GM12878 (cell line): ENCODE data around the gene PPAN. TPM values are rescaled to one million over a fixed set of nuclear protein-coding genes. Genes with fewer than 3 reads are reported as not detected.

Experiments
- ATAC-seq: fragments of 200-7000 bp; cut with Tn5 transposase; 3 replicates; pipeline ENCODE4 v1.9.1; 2020; ENCODE audit warnings: mild to moderate bottlenecking, moderate library complexity
- BruUV-seq: library from RNA; stranded (reverse); fragments of 400-500 nt; replicated peaks from 2 replicates; lab custom pipeline; 2021; lab: Mats Ljungman, UMichigan
- CTCF ChIA-PET: fragments of 300-600 bp; sonication (Branson Sonifier 250); formaldehyde crosslinking; extraction: SDS; loops from one replicate; lab custom pipeline; 2021; ENCODE audit warnings: inconsistent platforms; lab: Yijun Ruan, JAX
- POLR2A ChIA-PET: fragments of 350-600 bp; formaldehyde crosslinking; extraction: SDS; loops from one replicate; lab custom pipeline; 2021; ENCODE audit warnings: inconsistent platforms; lab: Charles Lee
- RAD21 ChIA-PET: fragments of 300-600 bp; sonication (Branson Sonifier 250); formaldehyde crosslinking; loops from one replicate; lab custom pipeline; 2023; ENCODE audit warnings: antibody characterized with exemption; ENCODE audit not compliant: unreplicated experiment; lab: Charles Lee
- SMC1A ChIA-PET: fragments of 300-600 bp; sonication (Branson Sonifier 250); formaldehyde crosslinking; loops from one replicate; lab custom pipeline; 2023; ENCODE audit not compliant: unreplicated experiment, uncharacterized antibody; lab: Charles Lee
- DNase-seq: peaks from one replicate; pipeline ENCODE4 v3.0.0-alpha.2; 2011; ENCODE audit warnings: low read depth, low spot score
- FAIRE-seq: peaks from 3 replicates; lab custom pipeline; 2011; peaks lifted over from hg19 to GRCh38; lab: Jason Lieb, UNC
- H2AFZ ChIP-seq: 2 replicates; pipeline ENCODE4 v1.6.0; 2011; ENCODE audit warnings: low read depth, low read length, control low read depth; ENCODE audit not compliant: control insufficient read depth
- H3K27ac ChIP-seq: 2 replicates; pipeline ENCODE4 v1.5.1; 2011; ENCODE audit warnings: control low read depth; ENCODE audit not compliant: control insufficient read depth, insufficient read depth
- H3K27me3 ChIP-seq, 2 experiments: replicated peaks in 1 of 2; 2 replicates each; pipeline versions ENCODE4 v1.6.0 to v1.6.1; 2011; ENCODE audit warnings: low read length in 1 of 2; ENCODE audit not compliant: control insufficient read depth in 2 of 2, insufficient read depth in 2 of 2
- H3K36me3 ChIP-seq, 2 experiments: 2 replicates each; pipeline ENCODE4 v1.5.1; 2011; ENCODE audit warnings: low read length in 1 of 2; ENCODE audit not compliant: control insufficient read depth in 2 of 2, insufficient read depth in 2 of 2
- H3K4me1 ChIP-seq: 2 replicates; pipeline ENCODE4 v1.6.1; 2011; ENCODE audit warnings: mild to moderate bottlenecking, low read length, moderate library complexity, mixed read lengths; ENCODE audit not compliant: control insufficient read depth, insufficient read depth
- H3K4me2 ChIP-seq: 2 replicates; pipeline ENCODE4 v1.6.0; 2011; ENCODE audit warnings: control low read depth; ENCODE audit not compliant: control insufficient read depth, insufficient read depth
- H3K4me3 ChIP-seq: fragments of 200-600 bp; sonication (generic); 2 replicates; pipeline ENCODE4 v1.5.1; 2016
- H3K79me2 ChIP-seq: 2 replicates; pipeline ENCODE4 v1.6.0; 2011; ENCODE audit warnings: low read length; ENCODE audit not compliant: control insufficient read depth, insufficient read depth
- H3K9ac ChIP-seq: 2 replicates; pipeline ENCODE4 v1.8.0; 2011; ENCODE audit warnings: low read length, control low read depth, mixed read lengths; ENCODE audit not compliant: control insufficient read depth, insufficient read depth
- H3K9me3 ChIP-seq: replicated peaks from 3 replicates; pipeline ENCODE4 v1.5.1; 2011; ENCODE audit warnings: mild to moderate bottlenecking, low read length; ENCODE audit not compliant: control insufficient read depth, insufficient read depth
- H4K20me1 ChIP-seq: 2 replicates; pipeline ENCODE4 v1.6.0; 2011; ENCODE audit not compliant: control insufficient read depth, insufficient read depth
- NR2C2 ChIP-seq: IDR thresholded peaks from 2 replicates; pipeline ENCODE4 v1.6.1; 2011; ENCODE audit warnings: borderline replicate concordance, low read depth; ENCODE audit not compliant: control insufficient read depth, insufficient read length
- STAT1 ChIP-seq: fragments of 450-650 bp; conservative IDR thresholded peaks from 2 replicates; pipeline ENCODE4 v1.6.1; 2014; ENCODE audit warnings: antibody characterized with exemption, mild to moderate bottlenecking
- TARDBP ChIP-seq: IDR thresholded peaks from 2 replicates; pipeline ENCODE4 v1.6.1; 2016; ENCODE audit warnings: borderline replicate concordance
- WGBS: methylation state at CpG from one replicate; pipeline ENCODE4 v1.1.6; 2016; ENCODE audit warnings: low lambda C conversion rate; ENCODE audit not compliant: insufficient replicate concordance, insufficient coverage; ENCODE audit errors: missing lambda C conversion rate; 5-methylcytosine and 5-hydroxymethylcytosine counted together
- in situ Hi-C: fragments of 300-500 bp; cut with MboI; formaldehyde crosslinking; loops from 9 replicates; pipeline ENCODE4 v1.14.3; 2018; ENCODE audit warnings: mixed read lengths
- intact Hi-C: fragments of 100-400 bp; cut with micrococcal nuclease; formaldehyde crosslinking; loops from one replicate; pipeline ENCODE4 v1.14.2; 2022; ENCODE audit not compliant: unreplicated experiment
- polyA plus RNA-seq, 11 experiments: library from polyadenylated mRNA; depleted of rRNA in 4 of 11; unstranded in 6 of 11; stranded (reverse) in 5 of 11; fragments of >200 nt; fragmentation: Nextera tagmentation in 4 of 11; fragmentation: Illumina TruSeq in 1 of 11; extraction: Ambion mirVana in 4 of 11; extraction: Trizol in 1 of 11; gene quantifications; 1 replicate in 1 of 11; 2 replicates in 10 of 11; pipeline versions ENCODE4 v1.2.1 to v1.2.3, GENCODE V29; 2011 to 2016; ENCODE audit warnings: inconsistent platforms in 2 of 11, missing spikeins in 2 of 11, low read depth in 1 of 11
- total RNA-seq, 4 experiments: library from RNA; depleted of rRNA in 3 of 4; stranded (reverse); fragments of >200 nt in 3 of 4; fragmentation: Illumina TruSeq in 1 of 4; extraction: Trizol in 1 of 4; gene quantifications; 2 replicates each; pipeline versions ENCODE4 v1.2.1 to v1.2.3, GENCODE V29; 2013 to 2021
- TF ChIP-seq, protein P1 (sequence below): IDR thresholded peaks from 2 replicates; pipeline ENCODE4 v1.6.1; 2012; ENCODE audit warnings: low read depth, low read length, improper control_type of control experiment
- TF ChIP-seq, protein P2 (sequence below): fragments of 150-350 bp; IDR thresholded peaks from 2 replicates; pipeline ENCODE4 v1.6.1; 2014; ENCODE audit warnings: mild to moderate bottlenecking, low read depth, low read length

Gene PPAN
- total and polyA plus RNA-seq, 10 of the 15 experiments (the other 5 are each of a cell fraction or from before 2014, with no cell fraction given): 2.1 to 171 (median 108) TPM

GRCh38 chr19:10079031-10079453 lies 27.1 kb upstream of the PPAN start:
- Histone ChIP-seq H3K9me3 (peaks cover under 1% of the 10 kb centered on the region; the same call in 2 of the 3 replicates), H3K36me3 (no peaks in the 10 kb centered on the region)
- intact Hi-C loops: no loop called here
- TF ChIP-seq TARDBP (no peak), STAT1 (no peak), NR2C2 (no peak)
- TF ChIP-seq, protein P1, sequence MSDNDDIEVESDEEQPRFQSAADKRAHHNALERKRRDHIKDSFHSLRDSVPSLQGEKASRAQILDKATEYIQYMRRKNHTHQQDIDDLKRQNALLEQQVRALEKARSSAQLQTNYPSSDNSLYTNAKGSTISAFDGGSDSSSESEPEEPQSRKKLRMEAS: no peak
- TF ChIP-seq, protein P2, sequence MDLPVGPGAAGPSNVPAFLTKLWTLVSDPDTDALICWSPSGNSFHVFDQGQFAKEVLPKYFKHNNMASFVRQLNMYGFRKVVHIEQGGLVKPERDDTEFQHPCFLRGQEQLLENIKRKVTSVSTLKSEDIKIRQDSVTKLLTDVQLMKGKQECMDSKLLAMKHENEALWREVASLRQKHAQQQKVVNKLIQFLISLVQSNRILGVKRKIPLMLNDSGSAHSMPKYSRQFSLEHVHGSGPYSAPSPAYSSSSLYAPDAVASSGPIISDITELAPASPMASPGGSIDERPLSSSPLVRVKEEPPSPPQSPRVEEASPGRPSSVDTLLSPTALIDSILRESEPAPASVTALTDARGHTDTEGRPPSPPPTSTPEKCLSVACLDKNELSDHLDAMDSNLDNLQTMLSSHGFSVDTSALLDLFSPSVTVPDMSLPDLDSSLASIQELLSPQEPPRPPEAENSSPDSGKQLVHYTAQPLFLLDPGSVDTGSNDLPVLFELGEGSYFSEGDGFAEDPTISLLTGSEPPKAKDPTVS: no peak
- TF ChIP-seq, all 136 proteins: peak for 0
- no peak for FAIRE-seq
- BruUV-seq: no TSS peak
- ATAC-seq: no peak
- in situ Hi-C loops: no loop called here
- CTCF ChIA-PET: no interaction called here
- Histone ChIP-seq H4K20me1 (no peaks in the 10 kb centered on the region), H3K9ac (no peak overlapping the region), H3K4me2 (no peak overlapping the region), H3K4me1 (no peaks in the 10 kb centered on the region), H3K4me3 (no peak overlapping the region), H3K79me2 (no peaks in the 10 kb centered on the region), H3K27ac (no peak overlapping the region), H3K27me3 (no peaks in the 10 kb centered on the region), H2AFZ (no peak overlapping the region)
- DNase-seq: no peak
- 23% methylated on average over 7 of the region's 7 CpGs for WGBS
- POLR2A ChIA-PET: no interaction called here
- RAD21 ChIA-PET: no interaction called here
- SMC1A ChIA-PET: no interaction called here
